HG03039 (cell line): Measurements from ENCODE around the gene NOX4.

Experiments used
- ATAC-seq: cut with Tn5 transposase; IDR thresholded peaks from one replicate; pipeline ENCODE4 v1.9.1; 2021; ENCODE audit warnings: mild to moderate bottlenecking, moderate library complexity; ENCODE audit not compliant: unreplicated experiment

NOX4 gene

DNA sequence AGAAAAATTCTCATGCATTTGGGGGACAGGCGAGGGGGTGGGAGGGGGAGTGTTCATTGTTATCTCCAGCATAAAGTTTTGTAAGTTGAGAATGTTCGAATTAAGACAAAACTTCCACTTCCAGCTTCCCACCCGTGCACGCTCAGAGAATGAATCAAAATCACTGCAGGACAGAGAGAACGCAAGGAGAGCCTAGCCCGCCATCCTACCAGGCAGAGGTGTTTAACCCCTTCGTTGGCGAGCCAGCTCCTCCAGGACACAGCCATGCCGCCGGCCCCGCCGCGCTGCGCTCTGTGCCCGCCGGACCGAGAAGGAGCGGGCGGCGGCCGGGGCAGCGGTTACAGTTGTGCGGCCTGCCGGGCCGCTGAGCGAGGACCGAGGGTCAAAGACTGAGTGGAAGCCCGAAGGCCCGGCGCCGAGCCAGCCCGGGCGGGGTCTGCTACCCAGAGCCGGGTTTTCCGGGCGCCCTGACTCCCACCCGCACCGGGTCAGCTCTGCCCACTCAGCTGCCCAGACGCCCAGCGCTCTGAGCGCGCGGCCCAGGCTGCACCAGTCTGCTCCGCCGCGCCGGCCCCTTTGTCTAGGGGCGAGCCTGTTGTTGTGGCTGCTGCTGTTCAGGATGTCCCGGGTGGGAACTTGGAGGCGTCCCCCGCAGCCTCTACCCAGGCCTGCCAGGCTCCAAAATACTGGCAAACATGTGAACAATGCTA lies at the start of gene NOX4:
NOX4 (minus strand) TSS at position 395 of the 710 bp plus-strand sequence; CDS start at position 266, 129 bp downstream.
- no peak for ATAC-seq

- no peak for ATAC-seq
These were observed 49.7 kb upstream of the NOX4 start for GRCh38 chr11:89540826-89541225.

- ATAC-seq, result no peak
These were observed 46.8 kb upstream of the NOX4 start for GRCh38 chr11:89537936-89538335.

DNA sequence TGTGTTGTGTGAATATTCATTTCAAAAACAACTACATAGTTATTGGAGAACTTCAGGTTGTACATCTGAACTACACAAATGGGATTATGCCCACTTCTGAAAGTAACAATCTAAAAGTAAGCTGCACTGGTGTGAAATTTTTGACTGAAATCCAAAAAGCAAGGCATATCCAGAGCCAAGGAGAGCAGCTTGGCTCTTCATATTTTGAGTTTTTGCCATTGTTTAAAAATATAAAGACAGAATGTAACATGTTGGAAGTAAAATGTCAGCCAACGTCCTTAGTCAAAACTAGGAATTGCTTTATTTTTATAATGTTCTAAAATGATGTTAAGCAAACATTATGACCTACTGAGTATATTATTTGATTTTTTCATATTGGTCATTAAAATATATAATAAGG lies 45.8 kb upstream of the NOX4 start:
- ATAC-seq, result no peak

DNA sequence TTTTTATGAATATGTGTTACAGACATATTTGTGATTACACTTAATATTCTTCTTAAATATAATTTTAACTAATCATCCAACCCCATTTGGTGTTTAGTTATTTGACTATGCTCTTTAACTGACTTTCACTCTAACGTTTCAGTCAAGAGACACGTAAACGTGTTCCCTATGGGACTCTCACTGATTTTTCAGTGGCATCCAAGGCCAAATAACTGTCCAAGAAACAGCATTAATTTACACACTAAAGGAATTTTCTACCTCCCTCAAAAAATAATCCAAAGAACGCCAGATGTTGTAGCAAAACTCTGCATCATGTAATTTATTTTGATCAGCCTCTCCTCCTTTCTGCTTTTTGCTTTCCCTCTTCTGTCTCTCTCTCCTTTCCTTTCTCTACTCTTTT lies 44.0 kb upstream of the NOX4 start:
- no peak for ATAC-seq

DNA sequence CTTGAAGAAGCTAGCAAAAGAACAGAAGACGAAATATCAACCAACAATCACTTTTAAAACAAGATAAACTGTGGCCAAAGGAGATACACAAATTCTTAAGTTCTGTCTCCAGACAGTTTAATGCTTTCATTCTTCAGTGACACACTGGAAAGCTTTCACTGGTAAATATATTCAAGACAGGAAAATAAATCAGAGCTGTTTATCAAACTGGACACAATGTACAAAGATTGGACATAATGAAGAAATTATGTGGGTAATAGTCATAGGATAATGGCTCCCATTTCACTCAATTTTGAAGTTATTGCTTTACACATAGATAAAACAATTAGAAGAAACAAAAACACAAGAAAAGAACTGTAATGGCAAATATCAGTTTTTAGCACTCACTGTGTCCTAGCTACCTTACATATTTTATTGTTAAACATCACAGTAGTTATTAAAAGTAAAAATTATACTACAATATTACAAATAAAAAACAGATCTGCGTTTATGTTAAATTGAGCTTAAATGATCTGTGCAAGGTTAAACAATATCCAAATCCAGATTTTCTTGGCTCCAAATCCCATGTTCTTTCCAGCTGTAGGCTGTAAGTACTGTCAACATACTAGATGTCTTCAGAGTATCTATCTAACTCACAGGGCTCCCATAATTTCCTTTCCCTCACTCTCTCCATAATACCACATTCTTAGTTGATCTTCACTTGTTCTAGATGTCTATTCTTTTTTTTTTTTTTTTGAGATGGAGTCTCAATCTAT lies 38.6 kb upstream of the NOX4 start:
- no peak for ATAC-seq

DNA sequence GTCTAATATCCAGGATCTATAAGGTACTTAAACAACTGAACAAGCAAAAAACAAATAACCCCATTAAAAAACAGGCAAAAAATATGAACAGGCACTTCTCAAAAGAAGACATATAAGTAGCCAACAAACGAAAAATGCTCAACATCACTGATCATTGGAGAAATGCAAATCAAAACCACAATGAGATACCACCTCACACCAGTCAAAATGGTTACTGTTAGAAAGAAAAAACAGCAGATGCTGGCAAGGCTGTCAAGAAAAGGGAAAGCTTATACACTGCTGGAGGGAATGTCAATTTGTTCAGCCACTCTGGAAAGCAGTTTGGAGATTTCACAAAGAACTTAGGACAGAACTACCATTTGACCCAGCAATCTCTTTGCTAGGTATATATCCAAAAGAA lies 30.6 kb upstream of the NOX4 start:
- no peak for ATAC-seq

- no peak for ATAC-seq
These were observed 30.1 kb upstream of the NOX4 start for GRCh38 chr11:89521294-89521693.

DNA sequence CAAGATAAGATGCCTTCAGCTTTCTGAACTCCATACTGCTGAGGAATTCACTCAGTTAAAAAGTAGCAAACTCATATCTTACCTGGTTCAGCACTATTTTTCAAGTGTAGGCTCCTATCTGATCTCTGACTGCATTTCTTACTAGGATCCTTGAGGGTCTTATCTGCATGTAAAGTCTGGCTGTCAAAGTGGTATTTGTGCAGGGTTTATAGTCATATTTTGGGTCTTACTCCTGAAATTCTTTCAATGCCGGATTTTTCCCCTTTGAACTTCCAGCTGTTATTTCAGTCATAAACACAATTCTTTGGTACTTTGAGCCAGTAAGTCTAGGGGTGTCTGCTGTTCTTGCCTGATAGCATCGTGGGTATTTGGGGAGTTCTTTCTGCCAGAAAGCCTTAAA lies 25.3 kb upstream of the NOX4 start:
- ATAC-seq, result no peak

DNA sequence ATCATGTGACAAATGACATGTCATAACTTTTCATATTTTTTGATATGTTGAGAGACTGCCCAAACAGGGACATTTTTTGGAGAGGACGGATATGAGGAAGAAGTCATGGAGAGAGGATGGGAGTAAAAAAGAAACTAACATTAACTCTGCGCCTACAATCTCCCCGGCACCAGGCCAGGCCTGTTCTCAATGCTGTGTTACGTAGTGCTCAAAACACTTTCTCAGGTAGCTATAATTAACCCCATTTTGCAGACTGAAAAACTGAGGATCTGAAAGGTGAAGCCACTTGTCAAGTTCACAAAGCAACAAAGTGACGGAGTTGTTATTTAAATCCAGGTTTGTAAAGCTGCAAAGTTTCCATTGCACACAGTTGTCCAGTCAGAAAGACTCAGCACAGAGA lies 17.4 kb upstream of the NOX4 start:
- ATAC-seq, result no peak

GRCh38 chr11:89504270-89504669 lies 13.1 kb upstream of the NOX4 start:
- no peak for ATAC-seq

GRCh38 chr11:89503422-89503821 lies 12.2 kb upstream of the NOX4 start:
- ATAC-seq, result no peak

DNA sequence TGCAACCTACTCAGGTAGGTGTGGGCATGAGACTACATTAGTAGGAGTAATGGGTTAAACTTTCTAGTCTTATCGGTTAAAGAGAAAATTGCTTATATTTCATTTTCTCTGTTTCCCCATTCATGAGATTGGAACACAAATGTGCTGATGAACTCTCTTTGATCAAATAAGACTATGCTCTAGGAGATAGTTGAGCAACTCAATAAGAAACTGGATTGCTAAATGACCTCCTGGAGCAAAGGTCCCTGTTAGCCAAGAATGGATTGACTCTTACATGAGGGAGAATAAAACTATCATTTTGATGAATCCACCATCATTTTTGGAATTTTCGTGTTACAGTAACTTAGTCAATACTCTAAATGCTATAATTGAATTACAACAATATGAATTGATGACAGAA lies 11.1 kb upstream of the NOX4 start:
- no peak for ATAC-seq

- ATAC-seq, result no peak
These were observed 9.2 kb upstream of the NOX4 start for GRCh38 chr11:89500336-89500735.

GRCh38 chr11:89498845-89499448 lies 7.8 kb upstream of the NOX4 start:
- no peak for ATAC-seq

DNA sequence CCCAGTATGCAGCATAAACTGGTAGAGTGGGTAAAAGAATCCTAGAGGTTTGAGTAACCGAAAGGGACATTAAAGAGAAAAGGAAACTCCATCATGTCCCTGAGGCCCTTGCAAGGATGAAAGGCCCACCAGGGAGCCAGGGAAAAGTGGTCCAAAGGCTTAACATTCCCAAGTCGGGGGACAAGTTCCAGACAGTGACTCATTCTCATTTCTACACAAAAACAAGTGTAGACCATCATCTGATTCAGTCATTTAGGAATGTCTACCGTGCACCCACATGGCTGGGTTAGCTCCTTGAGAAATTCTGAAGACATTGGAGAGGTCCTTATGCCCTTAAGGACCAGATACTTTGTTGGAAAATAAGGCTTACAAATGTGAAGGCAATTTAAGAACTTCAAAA lies 4.8 kb upstream of the NOX4 start:
- no peak for ATAC-seq

DNA sequence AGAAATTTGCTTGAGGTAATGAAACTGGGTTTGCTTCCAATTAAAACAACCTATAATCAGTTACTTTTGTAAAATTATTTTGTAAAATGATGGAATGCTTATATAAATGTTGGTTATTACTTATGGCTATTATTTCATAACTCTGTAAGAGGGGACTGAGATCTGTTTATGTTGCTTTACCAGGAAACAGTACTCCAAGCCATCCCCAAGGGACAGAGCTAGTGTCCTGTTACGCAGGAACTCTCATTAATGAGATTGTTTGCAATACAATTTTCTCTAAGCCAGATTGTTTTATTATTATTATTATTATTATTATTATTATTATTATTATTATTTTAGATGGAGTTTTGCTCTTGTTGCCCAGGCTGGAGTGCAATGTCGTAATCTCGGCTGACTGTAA lies 2.3 kb upstream of the NOX4 start:
- no peak for ATAC-seq

DNA sequence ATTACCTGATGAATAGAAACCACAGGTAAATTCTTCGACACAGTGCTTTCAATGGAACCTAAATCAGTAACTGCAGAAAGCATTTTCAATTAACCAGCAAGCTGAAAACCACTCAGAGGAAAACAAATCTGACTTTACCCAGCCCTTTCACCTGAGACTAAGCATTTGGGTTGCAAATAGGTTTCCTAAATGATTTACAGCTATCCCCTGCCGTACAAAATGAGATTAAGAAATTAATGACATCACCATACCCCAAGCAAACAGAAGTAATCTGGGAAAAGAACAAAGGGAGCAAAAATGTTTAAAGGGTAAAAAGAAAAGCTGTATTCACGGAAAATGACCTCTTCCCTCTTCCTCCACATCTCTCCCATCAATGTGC lies 584 bp downstream of the NOX4 start:
- no peak for ATAC-seq

DNA sequence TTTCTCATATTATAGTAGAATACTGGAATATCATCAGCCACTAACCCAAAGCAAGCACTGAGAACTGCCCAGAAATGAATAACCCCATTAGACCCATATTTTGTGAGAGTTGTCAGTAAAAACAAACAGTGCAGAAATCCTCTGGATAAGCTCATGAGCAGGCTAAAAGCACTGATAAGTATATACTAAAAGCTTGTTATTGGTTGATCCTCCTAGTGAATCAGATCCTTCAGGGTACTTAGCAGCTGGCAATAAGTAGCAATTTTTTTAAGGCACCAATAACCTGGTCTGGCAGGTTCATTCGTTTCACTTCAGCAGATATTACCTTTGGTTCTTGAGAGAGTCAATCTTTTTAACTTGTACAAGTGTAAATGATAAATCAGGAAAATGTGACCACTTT lies 1.2 kb downstream of the NOX4 start:
- ATAC-seq, result no peak

GRCh38 chr11:89487016-89487415 lies 4.2 kb downstream of the NOX4 start:
- ATAC-seq, result no peak

DNA sequence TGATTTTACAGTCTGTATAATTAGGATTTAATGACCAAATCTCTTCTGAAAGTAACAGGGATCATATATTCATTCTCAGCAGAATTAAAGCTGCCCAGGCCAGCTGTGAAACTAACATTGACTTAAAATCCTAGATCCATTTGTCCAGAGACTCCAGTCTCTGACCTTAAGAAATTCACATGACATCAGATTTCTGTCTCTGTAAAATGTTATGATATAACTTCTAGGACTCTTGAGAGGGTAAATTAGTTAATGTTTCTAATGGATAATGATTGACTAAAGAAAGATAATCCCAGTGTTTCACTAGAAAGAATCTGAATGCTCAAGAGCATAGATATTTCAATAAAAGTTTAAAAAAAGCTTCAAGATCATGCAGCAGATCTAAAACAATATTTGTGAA lies 6.3 kb downstream of the NOX4 start:
- ATAC-seq, result no peak

DNA sequence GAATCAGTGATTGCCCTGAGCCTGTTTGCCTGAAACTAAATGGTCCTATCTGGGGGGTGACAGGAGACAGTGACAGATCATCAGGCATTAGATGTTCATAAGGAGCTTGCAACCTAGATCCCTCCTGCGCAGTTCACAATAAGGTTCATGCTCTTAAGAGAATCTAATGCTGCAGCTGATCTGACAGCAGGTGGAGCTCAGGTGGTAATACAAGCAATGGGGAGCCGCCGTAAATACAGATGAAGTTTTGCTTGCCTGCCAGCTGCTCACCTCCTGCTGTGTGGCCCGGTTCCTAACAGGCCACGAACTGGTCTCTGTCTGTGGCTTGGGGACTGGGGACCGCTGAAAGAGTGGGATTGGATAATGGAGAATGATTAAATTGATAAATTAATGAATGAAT lies 14.0 kb downstream of the NOX4 start:
- ATAC-seq, result no peak
